LNCAP (cell line): ENCODE measurements around the gene AADAC.

Experiments
- CTCF ChIP-seq: fragments of 450-650 bp; IDR thresholded peaks from 2 replicates; pipeline ENCODE4 v1.5.1; 2017; ENCODE audit warnings: mild to moderate bottlenecking

The AADAC gene

DNA sequence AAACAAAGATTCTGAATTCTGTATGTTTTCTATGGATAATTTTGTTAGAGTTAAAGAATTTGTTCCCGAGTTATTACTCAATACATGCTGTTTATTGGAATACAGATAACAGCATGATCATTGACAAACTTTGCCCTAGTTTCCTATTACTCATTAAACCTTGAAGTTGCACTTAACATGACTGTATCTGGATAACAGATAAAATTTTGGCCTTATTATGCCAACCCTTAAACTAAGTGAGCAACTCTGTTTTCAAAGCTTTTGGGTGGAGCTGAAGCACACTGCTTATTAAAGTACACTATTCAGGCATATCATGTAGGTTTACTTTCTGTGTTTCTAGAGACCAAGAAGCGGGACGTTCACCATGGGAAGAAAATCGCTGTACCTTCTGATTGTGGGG, at the start of gene AADAC:
Gene AADAC (plus strand): TSS at position 318 of the 400 bp plus-strand sequence. CDS start 47 bp downstream, at position 365.
- TF ChIP-seq CTCF: no peak

DNA sequence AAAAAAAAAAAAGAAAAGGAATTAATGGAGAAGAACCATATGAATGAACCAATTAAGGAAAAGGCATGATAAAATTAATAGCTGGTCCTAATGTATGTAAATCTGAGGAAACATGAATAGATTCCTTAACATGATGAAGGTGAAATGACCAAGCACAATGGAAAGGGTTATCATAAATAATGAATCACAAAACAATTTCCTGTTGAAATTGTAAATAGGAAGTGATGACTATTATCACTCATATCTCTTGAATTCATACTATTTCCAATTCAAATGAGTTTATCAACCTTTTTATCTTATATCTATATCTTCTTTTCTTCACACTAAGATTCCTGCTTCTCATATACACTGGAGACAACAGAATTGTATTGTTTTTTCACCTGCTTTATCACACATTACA, 48.2 kb upstream of the AADAC start:
- TF ChIP-seq CTCF: no peak

GRCh38 chr3:151766454-151766853, 47.5 kb upstream of the AADAC start:
- no peak for TF ChIP-seq CTCF

DNA sequence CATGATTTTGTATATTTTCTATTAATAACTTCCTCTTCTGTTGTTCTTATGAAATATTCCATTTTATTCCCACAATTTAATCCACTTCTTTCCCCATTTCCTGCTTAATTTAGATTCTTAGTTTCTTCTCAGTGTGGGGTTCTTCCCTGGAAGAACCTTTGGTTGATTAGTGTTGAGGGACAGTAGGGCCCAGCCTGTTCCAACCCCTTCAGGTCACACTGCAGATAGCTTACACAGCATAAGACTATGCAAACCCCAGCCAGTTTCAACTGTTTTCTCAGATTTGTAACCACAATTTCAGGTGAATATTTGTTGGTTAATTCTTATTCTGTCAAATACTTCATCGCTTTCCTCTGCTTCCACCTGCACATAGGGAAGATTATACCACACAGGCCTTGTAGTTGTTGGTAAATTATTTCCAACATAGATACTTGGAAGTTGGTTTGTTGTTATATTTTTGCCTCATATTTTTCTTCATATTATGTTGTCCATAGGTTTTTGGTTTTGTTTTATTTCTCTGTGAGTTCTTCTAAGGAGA, 45.5 kb upstream of the AADAC start:
- no peak for TF ChIP-seq CTCF

DNA sequence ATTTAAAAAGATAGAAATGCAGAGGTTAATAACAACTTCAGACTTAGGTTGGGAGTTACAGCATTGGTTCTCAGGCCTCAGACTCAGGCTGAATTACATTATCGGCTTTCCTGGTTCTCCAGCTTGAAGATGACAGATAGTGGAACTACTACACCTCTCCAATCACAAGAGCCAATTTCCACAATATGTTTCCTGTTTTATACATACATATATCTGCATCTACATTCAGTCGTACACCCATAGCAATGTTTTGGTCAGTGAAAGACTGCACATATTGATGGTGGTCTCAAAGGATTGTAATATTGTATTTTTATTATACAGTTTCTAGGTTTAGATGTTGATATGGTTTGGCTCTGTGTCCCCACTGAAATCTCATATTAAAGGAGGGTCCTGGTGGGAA, 44.7 kb upstream of the AADAC start:
- no peak for TF ChIP-seq CTCF

- TF ChIP-seq CTCF: no peak
These were observed 43.0 kb upstream of the AADAC start for GRCh38 chr3:151770956-151771355.

GRCh38 chr3:151772825-151773480, 41.0 kb upstream of the AADAC start:
- no peak for TF ChIP-seq CTCF

DNA sequence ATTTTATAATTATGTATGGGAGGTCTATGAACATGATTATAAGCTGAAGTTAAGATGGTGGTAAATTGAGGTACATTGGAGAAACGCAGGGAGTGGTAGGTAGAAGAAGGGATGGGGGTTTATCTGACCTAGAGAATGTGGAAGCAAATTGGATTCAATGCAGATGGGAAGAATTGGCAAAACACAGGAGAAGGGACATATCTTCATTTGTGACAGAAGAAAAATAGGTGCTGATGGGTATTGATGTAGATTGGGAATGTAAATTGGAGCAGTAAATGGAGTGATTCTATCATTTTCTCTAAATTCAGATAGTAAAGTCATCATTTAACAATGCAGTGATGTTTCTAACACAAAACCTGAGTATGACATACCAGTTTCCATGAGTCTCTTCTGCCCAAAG, 39.7 kb upstream of the AADAC start:
- TF ChIP-seq CTCF: no peak
